ENCODE data around the gene SOBP.

SOBP gene

GRCh38 chr6:107661291-107661690 is 171.4 kb downstream of the SOBP start:
- WGBS, 2 experiments, result 92 to 96% methylated on average over 4 to 7 of the region's 7 CpGs
- peaks cover 19% of the 10 kb centered on the region for H3K4me1 ChIP-seq (ENCODE audit: control insufficient read depth, insufficient read depth, low read length)
- H3K36me3 ChIP-seq (ENCODE audit: control insufficient read depth, insufficient read depth, low read length), result no peaks in the 10 kb centered on the region
- no peak overlapping the region for H3K4me3 ChIP-seq (ENCODE audit: insufficient read depth, low read depth, low read length)
- no peaks in the 10 kb centered on the region for H3K9me3 ChIP-seq (ENCODE audit: control insufficient read depth, low read length)
- H3K27ac ChIP-seq (ENCODE audit: insufficient read depth, low read depth, low read length, poor library complexity, severe bottlenecking), result no peak overlapping the region
- no peaks in the 10 kb centered on the region for H3K27me3 ChIP-seq (ENCODE audit: control insufficient read depth, insufficient read depth, low read length, poor library complexity, severe bottlenecking)

DNA sequence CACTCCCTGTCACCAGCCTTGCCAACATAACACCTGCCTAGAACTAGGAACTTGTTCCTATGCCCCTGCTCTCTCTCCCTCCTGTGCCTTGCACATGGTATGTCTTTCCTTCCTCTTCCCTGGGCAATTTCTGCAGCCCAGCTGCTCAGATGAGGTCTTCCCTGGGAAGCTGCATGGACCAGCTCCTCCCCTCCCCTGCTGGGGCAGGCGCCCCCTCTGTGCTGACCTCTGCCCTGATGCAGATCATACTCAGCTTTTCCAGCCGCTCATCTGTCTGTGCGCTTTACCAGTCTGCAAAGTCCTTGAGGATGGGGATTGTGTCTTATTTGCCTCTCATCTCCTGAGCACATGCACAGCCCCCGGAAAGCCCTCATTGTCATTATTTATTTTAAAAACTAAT is 172.4 kb downstream of the SOBP start:
- 70 to 81% methylated on average over 4 of the region's 4 CpGs for WGBS, 2 experiments
- no peak overlapping the region for H3K4me3 ChIP-seq (ENCODE audit: insufficient read depth, low read depth, low read length)
- H3K36me3 ChIP-seq (ENCODE audit: control insufficient read depth, insufficient read depth, low read length), result no peaks in the 10 kb centered on the region
- H3K27ac ChIP-seq (ENCODE audit: insufficient read depth, low read depth, low read length, poor library complexity, severe bottlenecking), result no peak overlapping the region
- no peaks in the 10 kb centered on the region for H3K27me3 ChIP-seq (ENCODE audit: control insufficient read depth, insufficient read depth, low read length, poor library complexity, severe bottlenecking)
- no peaks in the 10 kb centered on the region for H3K9me3 ChIP-seq (ENCODE audit: control insufficient read depth, low read length)
- peaks cover 24% of the 10 kb centered on the region for H3K4me1 ChIP-seq (ENCODE audit: control insufficient read depth, insufficient read depth, low read length)

- no peaks in the 10 kb centered on the region for H3K27me3 ChIP-seq (ENCODE audit: control insufficient read depth, insufficient read depth, low read length, poor library complexity, severe bottlenecking)
- H3K27ac ChIP-seq (ENCODE audit: insufficient read depth, low read depth, low read length, poor library complexity, severe bottlenecking), result no peak overlapping the region
- no peak overlapping the region for H3K4me3 ChIP-seq (ENCODE audit: insufficient read depth, low read depth, low read length)
- no peaks in the 10 kb centered on the region for H3K9me3 ChIP-seq (ENCODE audit: control insufficient read depth, low read length)
- no peaks in the 10 kb centered on the region for H3K36me3 ChIP-seq (ENCODE audit: control insufficient read depth, insufficient read depth, low read length)
- 89% methylated on average over 6 of the region's 6 CpGs for WGBS, 2 experiments
- peaks cover 24% of the 10 kb centered on the region for H3K4me1 ChIP-seq (ENCODE audit: control insufficient read depth, insufficient read depth, low read length)
These were observed 173.4 kb downstream of the SOBP start for GRCh38 chr6:107663308-107663707.

- Histone ChIP-seq H3K4me1 (ENCODE audit: control insufficient read depth, insufficient read depth, low read length) (peaks cover 24% of the 10 kb centered on the region), H3K27ac (ENCODE audit: insufficient read depth, low read depth, low read length, poor library complexity, severe bottlenecking) (no peak overlapping the region), H3K9me3 (ENCODE audit: control insufficient read depth, low read length) (no peaks in the 10 kb centered on the region), H3K27me3 (ENCODE audit: control insufficient read depth, insufficient read depth, low read length, poor library complexity, severe bottlenecking) (no peaks in the 10 kb centered on the region), H3K36me3 (ENCODE audit: control insufficient read depth, insufficient read depth, low read length) (no peaks in the 10 kb centered on the region), H3K4me3 (ENCODE audit: insufficient read depth, low read depth, low read length) (no peak overlapping the region)
- 73 to 81% methylated on average over 4 of the region's 4 CpGs for WGBS, 2 experiments
These were observed 175.5 kb downstream of the SOBP start for GRCh38 chr6:107665382-107665781.

GRCh38 chr6:107666084-107666980 is 176.4 kb downstream of the SOBP start:
- H3K4me3 ChIP-seq (ENCODE audit: insufficient read depth, low read depth, low read length), result no peak overlapping the region
- peak overlapping the region; percentile 11 for H3K27ac ChIP-seq (ENCODE audit: insufficient read depth, low read depth, low read length, poor library complexity, severe bottlenecking)
- peaks cover 24% of the 10 kb centered on the region for H3K4me1 ChIP-seq (ENCODE audit: control insufficient read depth, insufficient read depth, low read length)
- 73 to 74% methylated on average over 15 of the region's 15 CpGs for WGBS, 2 experiments
- no peaks in the 10 kb centered on the region for H3K36me3 ChIP-seq (ENCODE audit: control insufficient read depth, insufficient read depth, low read length)
- no peaks in the 10 kb centered on the region for H3K9me3 ChIP-seq (ENCODE audit: control insufficient read depth, low read length)
- H3K27me3 ChIP-seq (ENCODE audit: control insufficient read depth, insufficient read depth, low read length, poor library complexity, severe bottlenecking), result no peaks in the 10 kb centered on the region

GRCh38 chr6:107666981-107667601 is 177.2 kb downstream of the SOBP start:
- WGBS, 2 experiments, result 85 to 87% methylated on average over 13 of the region's 13 CpGs
- Histone ChIP-seq H3K4me3 (ENCODE audit: insufficient read depth, low read depth, low read length) (no peak overlapping the region), H3K4me1 (ENCODE audit: control insufficient read depth, insufficient read depth, low read length) (peaks cover 22% of the 10 kb centered on the region)

GRCh38 chr6:107667790-107668189 is 177.9 kb downstream of the SOBP start:
- H3K4me1 ChIP-seq (ENCODE audit: control insufficient read depth, insufficient read depth, low read length), result peaks cover 15% of the 10 kb centered on the region
- H3K27ac ChIP-seq (ENCODE audit: insufficient read depth, low read depth, low read length, poor library complexity, severe bottlenecking), result no peak overlapping the region

More at GRCh38 chr6:107666981-107667601, 177.2 kb downstream of the SOBP start:
- Histone ChIP-seq H3K36me3 (ENCODE audit: control insufficient read depth, insufficient read depth, low read length) (no peaks in the 10 kb centered on the region), H3K27ac (ENCODE audit: insufficient read depth, low read depth, low read length, poor library complexity, severe bottlenecking) (no peak overlapping the region), H3K9me3 (ENCODE audit: control insufficient read depth, low read length) (no peaks in the 10 kb centered on the region), H3K27me3 (ENCODE audit: control insufficient read depth, insufficient read depth, low read length, poor library complexity, severe bottlenecking) (no peaks in the 10 kb centered on the region)

DNA sequence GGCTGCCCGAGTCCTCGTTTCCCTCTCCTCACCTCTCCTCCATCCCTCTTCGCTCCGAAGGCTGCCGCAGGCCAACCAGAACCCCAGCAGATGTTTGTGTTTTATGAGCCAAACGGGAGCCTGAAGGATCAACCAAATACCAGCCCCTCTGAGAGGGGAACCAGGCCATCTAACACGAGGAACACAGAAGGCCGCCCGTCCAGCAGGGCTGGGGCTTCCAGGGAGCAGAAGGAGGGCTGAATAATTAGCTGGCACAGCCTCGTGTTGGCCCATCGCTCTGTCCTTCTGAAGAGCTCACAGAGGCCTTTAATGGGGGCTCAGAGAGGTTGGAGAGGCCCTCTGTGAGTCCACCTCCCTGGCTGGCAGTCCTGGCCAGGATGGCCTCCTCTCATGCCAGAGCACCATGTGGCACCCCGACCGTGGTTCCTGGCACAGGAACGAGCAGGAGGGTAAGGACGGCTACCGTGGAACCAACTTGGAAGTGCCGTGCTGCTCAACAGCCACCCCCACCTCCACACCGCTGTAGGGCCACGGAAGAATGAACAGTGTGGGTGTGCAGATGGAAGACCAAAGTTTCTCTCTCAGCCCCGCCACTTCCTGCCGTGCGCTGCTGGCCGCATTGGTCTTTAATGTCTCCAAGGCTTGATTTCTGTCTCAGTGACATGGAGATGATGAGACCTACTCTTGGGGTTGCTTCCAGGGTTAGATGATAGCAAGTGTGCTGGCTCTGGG is 179.0 kb downstream of the SOBP start:
- Histone ChIP-seq H3K4me3 (ENCODE audit: insufficient read depth, low read depth, low read length) (no peak overlapping the region), H3K27me3 (ENCODE audit: control insufficient read depth, insufficient read depth, low read length, poor library complexity, severe bottlenecking) (no peaks in the 10 kb centered on the region), H3K9me3 (ENCODE audit: control insufficient read depth, low read length) (no peaks in the 10 kb centered on the region), H3K27ac (ENCODE audit: insufficient read depth, low read depth, low read length, poor library complexity, severe bottlenecking) (no peak overlapping the region), H3K36me3 (ENCODE audit: control insufficient read depth, insufficient read depth, low read length) (no peaks in the 10 kb centered on the region), H3K4me1 (ENCODE audit: control insufficient read depth, insufficient read depth, low read length) (peaks cover 15% of the 10 kb centered on the region)
- 93 to 94% methylated on average over 23 of the region's 23 CpGs for WGBS, 2 experiments

More at GRCh38 chr6:107667790-107668189, 177.9 kb downstream of the SOBP start:
- Histone ChIP-seq H3K4me3 (ENCODE audit: insufficient read depth, low read depth, low read length) (no peak overlapping the region), H3K27me3 (ENCODE audit: control insufficient read depth, insufficient read depth, low read length, poor library complexity, severe bottlenecking) (no peaks in the 10 kb centered on the region), H3K36me3 (ENCODE audit: control insufficient read depth, insufficient read depth, low read length) (no peaks in the 10 kb centered on the region), H3K9me3 (ENCODE audit: control insufficient read depth, low read length) (no peaks in the 10 kb centered on the region)
- WGBS, 2 experiments, result 95 to 96% methylated on average over 3 of the region's 3 CpGs

DNA sequence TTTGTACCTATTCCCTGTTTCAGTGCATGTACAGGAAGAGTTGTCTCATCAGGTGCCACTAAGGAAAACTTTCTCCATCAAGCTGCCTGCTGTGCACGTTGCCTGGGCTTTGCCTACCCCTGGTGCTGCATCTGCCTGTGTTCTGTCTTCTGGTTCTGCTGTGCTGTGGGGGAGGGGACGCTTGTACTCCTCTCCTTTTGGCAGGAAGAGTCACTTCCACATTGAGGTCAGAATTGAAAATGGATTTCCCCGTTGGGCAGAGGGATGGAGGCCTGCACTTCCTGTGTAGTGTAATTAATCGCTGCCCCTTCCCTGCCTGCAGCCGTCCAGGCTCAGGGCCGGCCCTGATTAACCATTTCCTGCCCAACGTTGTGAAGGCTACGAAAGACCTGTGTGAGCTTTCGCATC is 180.9 kb downstream of the SOBP start:
- H3K36me3 ChIP-seq (ENCODE audit: control insufficient read depth, insufficient read depth, low read length), result no peaks in the 10 kb centered on the region
- H3K27ac ChIP-seq (ENCODE audit: insufficient read depth, low read depth, low read length, poor library complexity, severe bottlenecking), result no peak overlapping the region
- no peaks in the 10 kb centered on the region for H3K9me3 ChIP-seq (ENCODE audit: control insufficient read depth, low read length)
- H3K4me3 ChIP-seq (ENCODE audit: insufficient read depth, low read depth, low read length), result no peak overlapping the region
- H3K4me1 ChIP-seq (ENCODE audit: control insufficient read depth, insufficient read depth, low read length), result peaks cover 9% of the 10 kb centered on the region
- 28 to 33% methylated on average over 9 of the region's 9 CpGs for WGBS, 2 experiments
- peaks cover 4% of the 10 kb centered on the region for H3K27me3 ChIP-seq (ENCODE audit: control insufficient read depth, insufficient read depth, low read length, poor library complexity, severe bottlenecking)

GRCh38 chr6:107673076-107673494 is 183.2 kb downstream of the SOBP start:
- Histone ChIP-seq H3K4me3 (ENCODE audit: insufficient read depth, low read depth, low read length) (no peak overlapping the region), H3K27me3 (ENCODE audit: control insufficient read depth, insufficient read depth, low read length, poor library complexity, severe bottlenecking) (peaks cover 8% of the 10 kb centered on the region), H3K4me1 (ENCODE audit: control insufficient read depth, insufficient read depth, low read length) (no peaks in the 10 kb centered on the region), H3K9me3 (ENCODE audit: control insufficient read depth, low read length) (no peaks in the 10 kb centered on the region), H3K36me3 (ENCODE audit: control insufficient read depth, insufficient read depth, low read length) (no peaks in the 10 kb centered on the region), H3K27ac (ENCODE audit: insufficient read depth, low read depth, low read length, poor library complexity, severe bottlenecking) (no peak overlapping the region)
- WGBS, 2 experiments, result 82% methylated on average over 13 of the region's 13 CpGs
